ENCODE data around the gene HID1.
"Not testable (repeated sequence)": the region's sequence is repeated elsewhere in the genome, so short reads cannot be mapped to it uniquely, and the experiment has no call there.

Gene HID1

GRCh38 chr17:74921769-74922168, 50.8 kb downstream of the HID1 start:
- no peak for DNase-seq (ENCODE audit: low read depth)

GRCh38 chr17:74921026-74921681, 51.4 kb downstream of the HID1 start:
- DNase-seq (ENCODE audit: low read depth), result no peak

- no peak for DNase-seq (ENCODE audit: low read depth)
Observed at GRCh38 chr17:74920642-74921025, 51.9 kb downstream of the HID1 start.

- no peak for DNase-seq (ENCODE audit: low read depth)
Observed at GRCh38 chr17:74920306-74920620, 52.3 kb downstream of the HID1 start.

- no peak for DNase-seq (ENCODE audit: low read depth)
Observed at GRCh38 chr17:74919440-74920305, 52.9 kb downstream of the HID1 start.

- no peak for DNase-seq (ENCODE audit: low read depth)
Observed at GRCh38 chr17:74918906-74919305, 53.7 kb downstream of the HID1 start.

- no peak for DNase-seq (ENCODE audit: low read depth)
Observed at GRCh38 chr17:74917430-74917829, 55.1 kb downstream of the HID1 start.

- no peak for DNase-seq (ENCODE audit: low read depth)
Observed at GRCh38 chr17:74916851-74917199, 55.7 kb downstream of the HID1 start.

GRCh38 chr17:74916136-74916850, 56.3 kb downstream of the HID1 start:
- DNase-seq (ENCODE audit: low read depth), result no peak

GRCh38 chr17:74911423-74911822, 61.1 kb downstream of the HID1 start:
- not testable (repeated sequence) for DNase-seq (ENCODE audit: low read depth)

- not testable (repeated sequence) for DNase-seq (ENCODE audit: low read depth)
Observed at GRCh38 chr17:74909097-74909496, 63.5 kb downstream of the HID1 start.

GRCh38 chr17:74907012-74907411, 65.5 kb downstream of the HID1 start:
- no peak for DNase-seq (ENCODE audit: low read depth)

- not testable (repeated sequence) for DNase-seq (ENCODE audit: low read depth)
Observed at GRCh38 chr17:74906214-74906793, 66.3 kb downstream of the HID1 start.

- no peak for DNase-seq (ENCODE audit: low read depth)
Observed at GRCh38 chr17:74904687-74905409, 67.7 kb downstream of the HID1 start.

GRCh38 chr17:74903671-74904070, 68.9 kb downstream of the HID1 start:
- DNase-seq (ENCODE audit: low read depth), result no peak

- no peak for DNase-seq (ENCODE audit: low read depth)
Observed at GRCh38 chr17:74903034-74903433, 69.5 kb downstream of the HID1 start.

- no peak for DNase-seq (ENCODE audit: low read depth)
Observed at GRCh38 chr17:74901353-74902135, 71.0 kb downstream of the HID1 start.
